PC-3 (cell line): Measurements from ENCODE around the gene LIPT2. TPM values are rescaled to one million over a fixed set of nuclear protein-coding genes. Genes with fewer than 3 reads are reported as not detected.
A peak's percentile ranks its signal among the peaks of the same experiment; 100 is the strongest.

Experiments used
- ATAC-seq: fragments of 200-7000 bp; cut with Tn5 transposase; 2 replicates; pipeline ENCODE4 v1.9.1; 2020; ENCODE audit warnings: mild to moderate bottlenecking, moderate library complexity
- Bru-seq: library from RNA; stranded (reverse); fragments of 400-500 nt; gene quantifications from one replicate; lab custom pipeline; 2021; lab: Mats Ljungman, UMichigan
- BruChase-seq, 2 experiments: library from RNA; stranded (reverse); fragments of 400-500 nt; gene quantifications; one replicate each; lab custom pipeline; 2021; lab: Mats Ljungman, UMichigan
- BruUV-seq: library from RNA; stranded (reverse); fragments of 400-500 nt; replicated peaks from 2 replicates; lab custom pipeline; 2021; lab: Mats Ljungman, UMichigan
- CTCF ChIA-PET: fragments of 300-600 bp; sonication (Branson Sonifier 250); formaldehyde crosslinking; loops from one replicate; lab custom pipeline; 2022; ENCODE audit warnings: antibody characterized with exemption; lab: Charles Lee
- POLR2A ChIA-PET: fragments of 300-600 bp; sonication (Branson Sonifier 250); formaldehyde crosslinking; loops from one replicate; lab custom pipeline; 2022; ENCODE audit warnings: antibody characterized with exemption; ENCODE audit not compliant: unreplicated experiment; lab: Charles Lee
- DNase-seq: peaks from one replicate; pipeline ENCODE4 v3.0.0-alpha.2; 2015
- H2AFZ ChIP-seq: fragments of 300-600 bp; sonication (generic); 2 replicates; pipeline ENCODE4 v1.6.0; 2016; ENCODE audit warnings: antibody characterized with exemption, low read length
- H3F3A ChIP-seq: fragments of 300-600 bp; sonication (generic); one replicate; pipeline ENCODE4 v1.6.0; 2017; ENCODE audit warnings: antibody characterized with exemption, low read length, control low read depth, mild to moderate bottlenecking; ENCODE audit not compliant: unreplicated experiment
- H3K27ac ChIP-seq: fragments of 300-600 bp; sonication (generic); 2 replicates; pipeline ENCODE4 v1.5.1; 2016; ENCODE audit warnings: mild to moderate bottlenecking, low read length
- H3K27me3 ChIP-seq: fragments of 300-600 bp; sonication (generic); 2 replicates; pipeline ENCODE4 v1.6.1; 2016; ENCODE audit warnings: low read length, mixed read lengths
- H3K36me3 ChIP-seq: fragments of 300-600 bp; sonication (generic); 2 replicates; pipeline ENCODE4 v1.6.1; 2016; ENCODE audit warnings: low read depth, mixed run types, low read length, mixed read lengths
- H3K4me1 ChIP-seq: fragments of 300-600 bp; sonication (generic); 2 replicates; pipeline ENCODE4 v1.5.1; 2016; ENCODE audit warnings: low read length; ENCODE audit not compliant: insufficient read depth
- H3K4me2 ChIP-seq: fragments of 300-600 bp; sonication (generic); 2 replicates; pipeline ENCODE4 v1.6.0; 2016; ENCODE audit warnings: low read length
- H3K4me3 ChIP-seq: fragments of 300-600 bp; sonication (generic); 2 replicates; pipeline ENCODE4 v1.5.1; 2016; ENCODE audit warnings: mild to moderate bottlenecking, low read length, mixed read lengths
- H3K79me2 ChIP-seq: fragments of 300-600 bp; sonication (generic); 2 replicates; pipeline ENCODE4 v1.6.1; 2017; ENCODE audit warnings: low read length, mixed read lengths
- H3K9ac ChIP-seq: fragments of 300-600 bp; sonication (generic); 2 replicates; pipeline ENCODE4 v1.6.0; 2016; ENCODE audit warnings: mild to moderate bottlenecking, low read length
- H3K9me2 ChIP-seq: fragments of 300-600 bp; sonication (generic); replicated peaks from 2 replicates; pipeline ENCODE4 v1.6.1; 2016; ENCODE audit warnings: mixed run types, low read length, mixed read lengths
- H3K9me3 ChIP-seq: fragments of 300-600 bp; sonication (generic); 2 replicates; pipeline ENCODE4 v1.6.1; 2016; ENCODE audit warnings: low read length, mixed read lengths
- H4K20me1 ChIP-seq: fragments of 300-600 bp; sonication (generic); 2 replicates; pipeline ENCODE4 v1.6.1; 2016; ENCODE audit warnings: low read length, mixed read lengths
- CTCF ChIP-seq: fragments of 300-600 bp; sonication (generic); conservative IDR thresholded peaks from 2 replicates; pipeline ENCODE4 v1.5.1; 2017; ENCODE audit warnings: antibody characterized with exemption, low read depth, mild to moderate bottlenecking, low read length
- EZH2 ChIP-seq: fragments of 300-600 bp; sonication (generic); IDR thresholded peaks from one replicate; pipeline ENCODE4 v1.6.1; 2017; ENCODE audit warnings: antibody characterized with exemption, mild to moderate bottlenecking, low read length; ENCODE audit not compliant: unreplicated experiment
- EZH2phosphoT487 ChIP-seq: fragments of 300-600 bp; sonication (generic); IDR thresholded peaks from 2 replicates; pipeline ENCODE4 v1.6.1; 2018; ENCODE audit warnings: mild to moderate bottlenecking, antibody characterized with exemption, low read length, borderline replicate concordance
- intact Hi-C: fragments of 100-400 bp; cut with micrococcal nuclease; formaldehyde crosslinking; loops from 2 replicates; pipeline ENCODE4 v1.9.0; 2023
- long read RNA-seq: library from polyadenylated mRNA; unstranded; transcript quantifications from one replicate; pipeline ENCODE4 v2.0.0, GENCODE V29; 2021; ENCODE audit not compliant: unreplicated experiment
- total RNA-seq: library from RNA; depleted of rRNA; stranded (reverse); fragments of >200 nt; gene quantifications from 2 replicates; pipeline ENCODE4 v1.2.3, GENCODE V29; 2014; rRNA removed

The LIPT2 gene
- total RNA-seq (9.4 and 11.3 TPM in 2 replicates), Bru-seq, nascent RNA (percentile 55 among the genes with signal in this experiment), BruChase-seq, experiment 1, labeled RNA remaining after a 6-hour chase (percentile 49 among the genes with signal in this experiment), BruChase-seq, experiment 2, labeled RNA remaining after a 2-hour chase (percentile 54 among the genes with signal in this experiment)
- long read RNA-seq, partial matches to known transcripts, result 0 of 4 reads
- long read RNA-seq, other reads (novel, unspliced or antisense), result 1 of 4 reads

GRCh38 chr11:74492974-74493790, at the start of gene LIPT2:
LIPT2 (minus strand) TSS chr11:74493724; CDS start chr11:74493703, 21 bp downstream.
- TF ChIP-seq CTCF (no peak), EZH2 (no peak), EZH2phosphoT487 (no peak)
- Histone ChIP-seq H3K36me3 (no peaks in the 10 kb centered on the region), H3K27me3 (no peaks in the 10 kb centered on the region), H2AFZ (peak within 1 kb of the TSS; percentile 96), H3K79me2 (no peaks in the 10 kb centered on the region), H3K9ac (peak within 1 kb of the TSS; percentile 96), H3K9me2 (no peaks in the 10 kb centered on the region), H3K4me1 (peaks cover 17% of the 10 kb centered on the region), H3K4me2 (peak within 1 kb of the TSS; percentile 87), H3F3A (peaks cover 4% of the 10 kb centered on the region), H3K27ac (peak within 1 kb of the TSS; percentile 92), H4K20me1 (no peaks in the 10 kb centered on the region), H3K9me3 (no peaks in the 10 kb centered on the region), H3K4me3 (peak within 1 kb of the TSS; percentile 92)
- DNase-seq, result peak; percentile 99
- BruUV-seq, result no TSS peak
- intact Hi-C loops, result no loop called here
- peak; percentile 98 for ATAC-seq
- ChIA-PET CTCF (interaction anchor here (0.6 to 1.9 kb wide), 6 partner anchors 14 to 78 kb away, joined by 3 to 16 read pairs (median 3); no protein-coding TSS in a partner anchor), POLR2A (interaction anchor here (0.6 to 0.9 kb wide), 5 partner anchors 20 to 467 kb away, joined by 3 to 47 read pairs (median 4); no protein-coding TSS in a partner anchor)

DNA sequence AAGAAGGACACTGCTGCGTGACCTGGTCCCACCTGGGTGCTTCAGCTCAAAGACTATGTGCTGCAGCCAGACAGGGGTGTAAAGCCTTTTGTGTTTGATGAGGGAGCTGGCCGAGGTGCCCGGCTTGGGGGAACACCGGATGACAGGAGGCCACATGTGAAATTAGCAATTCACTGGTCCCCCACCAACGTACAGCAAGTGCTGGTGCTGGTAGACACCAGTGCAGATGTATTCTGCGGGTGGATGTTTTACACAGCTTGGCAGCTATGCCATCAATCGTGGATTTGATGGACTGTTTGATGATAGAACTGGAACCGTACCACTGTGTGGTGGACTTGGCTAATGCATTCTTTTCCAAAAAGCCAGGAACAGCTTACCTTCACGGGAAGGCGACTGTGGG, 47.9 kb upstream of the LIPT2 start:
- ChIA-PET CTCF (no interaction called here), POLR2A (no interaction called here)
- peaks cover 4% of the 10 kb centered on the region for H3K4me1 ChIP-seq
- ATAC-seq, result no peak
- H3K27ac ChIP-seq, result no peak overlapping the region
- H3K27me3 ChIP-seq, result no peaks in the 10 kb centered on the region
- no peaks in the 10 kb centered on the region for H4K20me1 ChIP-seq
- intact Hi-C loops, result no loop called here
- H3K36me3 ChIP-seq, result 0 out of 2 replicates have a peak, but pooled peaks cover 2% of the 10 kb centered on the region
- no peaks in the 10 kb centered on the region for H3F3A ChIP-seq
- TF ChIP-seq EZH2phosphoT487, result no peak
- no peak for TF ChIP-seq EZH2
- TF ChIP-seq CTCF, result no peak
- BruUV-seq, result no TSS peak
- H3K79me2 ChIP-seq, result no peaks in the 10 kb centered on the region
- DNase-seq, result no peak
- H2AFZ ChIP-seq, result no peak overlapping the region
- H3K9ac ChIP-seq, result no peak overlapping the region
- H3K4me2 ChIP-seq, result no peak overlapping the region
- H3K4me3 ChIP-seq, result no peak overlapping the region
- H3K9me3 ChIP-seq, result no peaks in the 10 kb centered on the region; the same call in 1 of the 2 replicates
- H3K9me2 ChIP-seq, result no peaks in the 10 kb centered on the region
